Pancreas (tissue), 10 donors: Measurements from ENCODE around the gene GAN. TPM values are rescaled to one million over a fixed set of nuclear protein-coding genes. Genes with fewer than 3 reads are reported as not detected.

Source experiments
- ATAC-seq, 4 donors: fragments of 200-7000 bp; cut with Tn5 transposase; one replicate each; pipeline versions ENCODE4 v1.8.0 to v1.9.1; 2020; ENCODE audit warnings: mild to moderate bottlenecking in 4 of 4, moderate library complexity in 4 of 4
- DNase-seq, 6 donors: peaks; one replicate each; pipeline ENCODE4 v3.0.0-alpha.2; 2020
- FAIRE-seq: peaks from 2 replicates; lab custom pipeline; 2012; peaks lifted over from hg19 to GRCh38; lab: Jason Lieb, UNC
- H3K27ac ChIP-seq, 4 donors: fragments of 200-600 bp; sonication (generic); 1 replicate in 3 of 4; 2 replicates in 1 of 4; pipeline versions ENCODE4 v1.5.0 to v1.8.0; 2020
- H3K27me3 ChIP-seq, 4 donors: fragments of 200-600 bp; one replicate each; pipeline ENCODE4 v1.8.0; 2021
- H3K36me3 ChIP-seq, 3 donors: fragments of 200-600 bp; sonication (generic) in 1 of 3; one replicate each; pipeline versions ENCODE4 v1.5.0 to v1.8.0; 2020 to 2021
- H3K4me1 ChIP-seq, 3 donors: fragments of 200-600 bp; one replicate each; pipeline ENCODE4 v1.8.0; 2021
- H3K4me3 ChIP-seq, 4 donors: fragments of 200-600 bp; sonication (generic) in 2 of 4; one replicate each; pipeline versions ENCODE4 v1.5.0 to v1.8.0; 2020 to 2021
- H3K9me3 ChIP-seq, 4 donors: fragments of 200-600 bp; one replicate each; pipeline ENCODE4 v1.8.0; 2021
- CTCF ChIP-seq, 4 donors: fragments of 200-600 bp; sonication (generic) in 3 of 4; IDR thresholded peaks; one replicate each; pipeline versions ENCODE4 v1.5.0 to v1.8.0; 2021; ENCODE audit warnings: antibody characterized with exemption in 4 of 4
- WGBS, 2 donors: extraction: QIAGEN DNeasy Blood & Tissue Kit; methylation state at CpG; one replicate each; pipeline ENCODE4 v1.1.7; 2013; 5-methylcytosine and 5-hydroxymethylcytosine counted together
- intact Hi-C, 3 donors: fragments of 100-400 bp; cut with DNase I; formaldehyde crosslinking; loops; one replicate each; pipeline versions ENCODE4 v1.11.1 to v1.14.2; 2022
- polyA plus RNA-seq, 2 donors: library from polyadenylated mRNA; stranded (reverse); fragments of 200-250 nt; gene quantifications; one replicate each; pipeline ENCODE4 v1.2.3, GENCODE V29; 2013
- total RNA-seq, 6 donors: library from RNA; stranded (reverse); fragmentation: NEBNext Ultra II Directional in 4 of 6; extraction: Animal tissue kit (Norgen Biotek cat#: 25700) in 4 of 6; gene quantifications; one replicate each; pipeline versions ENCODE4 v1.2.1 to v1.2.4, GENCODE V29; 2021 to 2023
- donor health status: healthy with polysubstance abuse.
- donor health status: DM: no; HTN: no; CAD: no; lungs with moderate emphysema.
- donor health status: DM: no; HTN: no; CAD: no.
- donor health status: control.
- donor health status: control.
- donor health status: Bipolar disorder and iron deficiency.
- donor health status: DM: yes; HTN: yes; CAD: no.
- donor health status: DM: no; HTN: no; CAD: no.
- donor health status: DM: no; HTN: no; CAD: no.
- donor health status: DM: yes; HTN: yes; CAD: no.

Gene GAN
- total and polyA plus RNA-seq, 8 donors, result 0.68 to 4.8 (median 3.8) TPM

DNA sequence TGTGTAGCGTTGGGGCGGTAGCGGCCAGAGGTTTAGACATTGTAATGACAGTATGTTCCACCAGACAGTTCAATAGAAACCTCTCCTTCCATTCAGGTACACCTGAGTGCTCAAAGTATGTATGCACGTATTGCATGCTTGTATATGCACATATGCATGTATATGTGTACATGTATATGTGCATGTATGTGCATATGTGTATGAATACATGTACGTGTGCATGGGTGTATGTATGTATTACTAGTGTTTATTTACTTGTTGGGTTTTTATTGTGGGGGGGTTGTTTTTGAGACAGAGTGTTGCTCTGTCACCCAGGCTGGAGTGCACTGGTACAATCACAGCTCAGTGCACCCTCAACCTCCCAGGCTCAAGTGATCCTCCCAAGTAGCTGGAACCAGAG, 46.3 kb upstream of the GAN start:
- Histone ChIP-seq H3K9me3 (no peaks in the 10 kb centered on the region), H3K36me3 (no peaks in the 10 kb centered on the region), H3K4me1 (no peaks in the 10 kb centered on the region), H3K4me3 (no peak overlapping the region), H3K27me3 (no peaks in the 10 kb centered on the region), H3K27ac (no peak overlapping the region)
- no peak for DNase-seq
- FAIRE-seq, result no peak
- ATAC-seq, result no peak
- intact Hi-C loops, result no loop called here
- WGBS, 2 donors, result 83% methylated on average over 5 of the region's 5 CpGs
- no peak for TF ChIP-seq CTCF (IDR thresholded peaks at IDR 0.05)

GRCh38 chr16:81273223-81273950, 41.4 kb upstream of the GAN start:
- no peak overlapping the region for H3K4me3 ChIP-seq
- no peak overlapping the region for H3K27ac ChIP-seq
- H3K36me3 ChIP-seq, result no peaks in the 10 kb centered on the region
- no peaks in the 10 kb centered on the region for H3K27me3 ChIP-seq
- no peak for TF ChIP-seq CTCF (IDR thresholded peaks at IDR 0.05)
- WGBS, 2 donors, result 52 to 58% methylated on average over 10 of the region's 10 CpGs
- no peaks in the 10 kb centered on the region for H3K9me3 ChIP-seq
- H3K4me1 ChIP-seq, result no peaks in the 10 kb centered on the region
- no peak for ATAC-seq
- intact Hi-C loops, result no loop called here
- FAIRE-seq, result no peak
- DNase-seq, result no peak

DNA sequence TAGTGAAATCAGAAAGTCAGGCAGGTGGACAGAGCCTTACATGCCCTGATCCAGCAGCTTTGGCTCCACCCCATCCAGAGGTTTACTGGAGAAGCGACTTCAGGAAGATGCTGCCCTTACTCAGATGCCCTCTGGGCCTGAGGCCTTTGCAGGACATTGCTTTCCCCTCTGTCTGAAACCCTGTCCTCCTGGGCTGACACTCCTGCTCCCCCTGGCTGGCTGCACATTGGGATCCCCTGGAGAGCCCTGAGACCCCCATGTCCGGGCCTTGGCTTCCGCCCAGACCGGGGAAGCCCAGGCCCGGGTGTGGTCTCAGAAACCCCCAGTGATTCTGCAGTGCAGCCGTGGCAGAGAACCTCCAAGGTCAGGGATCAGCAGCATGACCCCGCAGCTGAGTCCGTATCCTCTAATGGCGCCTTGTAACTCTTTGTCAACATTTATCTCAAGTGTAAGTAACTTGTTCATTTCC, 39.7 kb upstream of the GAN start:
- no peak overlapping the region for H3K27ac ChIP-seq
- H3K4me1 ChIP-seq, result no peaks in the 10 kb centered on the region
- H3K9me3 ChIP-seq, result no peaks in the 10 kb centered on the region
- DNase-seq, result no peak
- 69 to 84% methylated on average over 9 of the region's 9 CpGs for WGBS, 2 donors
- intact Hi-C loops, result no loop called here
- H3K4me3 ChIP-seq, result no peak overlapping the region
- no peak for ATAC-seq
- FAIRE-seq, result no peak
- TF ChIP-seq CTCF (IDR thresholded peaks at IDR 0.05), result no peak
- H3K27me3 ChIP-seq, result no peaks in the 10 kb centered on the region
- no peaks in the 10 kb centered on the region for H3K36me3 ChIP-seq

DNA sequence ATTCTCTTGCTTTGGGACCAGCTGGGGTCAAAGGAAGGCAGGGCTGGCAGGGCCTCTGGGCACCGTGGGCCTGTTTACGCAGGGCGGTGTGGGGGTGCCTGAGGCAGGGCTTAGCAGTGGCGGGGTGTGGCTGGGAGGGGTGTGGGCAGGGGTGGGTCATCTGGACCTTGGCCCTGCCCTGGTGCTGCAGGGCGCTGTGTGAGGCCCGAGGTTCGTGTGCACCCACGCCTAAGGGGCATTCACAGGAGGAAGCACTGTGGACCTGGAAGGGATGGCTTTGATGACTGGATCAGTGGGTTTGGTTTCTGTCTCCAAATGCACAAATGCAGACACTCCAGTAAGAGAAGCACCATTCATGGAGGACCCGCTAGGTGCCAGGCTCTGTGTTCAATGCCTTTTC, 39.0 kb upstream of the GAN start:
- DNase-seq (peak in 1 of 6 donors; percentile 55), ATAC-seq (peak in 1 of 4 donors; percentile 42), FAIRE-seq (no peak)
- intact Hi-C loops, result no loop called here
- no peaks in the 10 kb centered on the region for H3K4me1 ChIP-seq
- H3K4me3 ChIP-seq, result no peak overlapping the region
- no peak for TF ChIP-seq CTCF (IDR thresholded peaks at IDR 0.05)
- WGBS, 2 donors, result 81 to 94% methylated on average over 9 of the region's 9 CpGs
- H3K27ac ChIP-seq, result no peak overlapping the region
- H3K27me3 ChIP-seq, result no peaks in the 10 kb centered on the region
- H3K9me3 ChIP-seq, result no peaks in the 10 kb centered on the region
- H3K36me3 ChIP-seq, result no peaks in the 10 kb centered on the region

DNA sequence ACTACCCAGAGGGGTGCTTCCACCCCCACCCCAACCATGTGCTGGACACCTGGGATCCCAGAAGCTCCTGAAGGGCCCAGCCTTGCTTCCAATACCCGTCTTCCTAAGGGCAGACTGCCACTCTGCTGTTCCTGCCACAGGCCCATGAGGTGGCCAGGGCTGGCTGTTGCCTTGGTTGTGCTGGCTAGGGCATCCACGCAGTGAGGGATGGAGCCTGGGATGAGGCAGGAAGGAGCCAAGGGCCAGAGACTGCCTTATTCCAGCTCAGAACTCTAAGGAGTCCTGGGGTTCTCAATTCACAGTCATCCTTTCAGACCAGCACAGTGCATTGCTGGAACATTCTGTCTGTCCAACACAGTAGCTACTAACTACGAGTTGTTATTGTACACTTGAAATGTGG, 38.4 kb upstream of the GAN start:
- no peak overlapping the region for H3K27ac ChIP-seq
- intact Hi-C loops, result no loop called here

More for the DNA sequence above, 38.4 kb upstream of the GAN start:
- no peaks in the 10 kb centered on the region for H3K36me3 ChIP-seq
- 77 to 82% methylated on average over 3 of the region's 3 CpGs for WGBS, 2 donors
- H3K27me3 ChIP-seq, result no peaks in the 10 kb centered on the region
- ATAC-seq, result no peak
- FAIRE-seq, result no peak
- H3K4me1 ChIP-seq, result no peaks in the 10 kb centered on the region
- DNase-seq, result no peak
- H3K4me3 ChIP-seq, result no peak overlapping the region
- no peaks in the 10 kb centered on the region for H3K9me3 ChIP-seq
- TF ChIP-seq CTCF (IDR thresholded peaks at IDR 0.05), result no peak
